Forelimb muscle (tissue), 1 donor: ENCODE data around the gene PSENEN. TPM values are rescaled to one million over a fixed set of nuclear protein-coding genes. Genes with fewer than 3 reads are reported as not detected.

Experiments used
- DNase-seq: peaks from one replicate; pipeline ENCODE4 v3.0.0-alpha.2; 2013; ENCODE audit warnings: low read depth
- polyA plus RNA-seq: library from polyadenylated mRNA; unstranded; fragments of 120-200 nt; gene quantifications from one replicate; pipeline ENCODE4 v1.2.1, GENCODE V29; 2013; ENCODE audit not compliant: insufficient read length

The PSENEN gene
- polyA plus RNA-seq, 1 donor, result 31.7 TPM

GRCh38 chr19:35773020-35773806 lies 27.8 kb downstream of the PSENEN start:
- no peak for DNase-seq

- no peak for DNase-seq
Measured at GRCh38 chr19:35774274-35775045, 29.0 kb downstream of the PSENEN start.

- DNase-seq, result no peak
Measured at GRCh38 chr19:35775046-35775297, 29.5 kb downstream of the PSENEN start.

- peak; percentile 88 for DNase-seq
Measured at GRCh38 chr19:35775298-35776101, 30.0 kb downstream of the PSENEN start, which contains the start of gene ARHGAP33. Gene ARHGAP33 (plus strand): TSS chr19:35775564. CDS start chr19:35775659, 95 bp downstream.

GRCh38 chr19:35776102-35776788 lies 30.8 kb downstream of the PSENEN start:
- no peak for DNase-seq

GRCh38 chr19:35777086-35777841 lies 31.8 kb downstream of the PSENEN start:
- DNase-seq, result no peak

- no peak for DNase-seq
Measured at GRCh38 chr19:35777961-35778360, 32.5 kb downstream of the PSENEN start.

- DNase-seq, result no peak
Measured at GRCh38 chr19:35779033-35779432, 33.6 kb downstream of the PSENEN start.

GRCh38 chr19:35780058-35780457 lies 34.6 kb downstream of the PSENEN start:
- DNase-seq, result no peak

- no peak for DNase-seq
Measured at GRCh38 chr19:35780717-35781116, 35.3 kb downstream of the PSENEN start.

GRCh38 chr19:35781650-35782049 lies 36.2 kb downstream of the PSENEN start:
- DNase-seq, result no peak

- DNase-seq, result no peak
Measured at GRCh38 chr19:35782589-35782988, 37.1 kb downstream of the PSENEN start.

GRCh38 chr19:35783469-35784434 lies 38.3 kb downstream of the PSENEN start:
- no peak for DNase-seq

GRCh38 chr19:35784503-35785338 lies 39.3 kb downstream of the PSENEN start:
- no peak for DNase-seq

GRCh38 chr19:35785339-35785627 lies 39.8 kb downstream of the PSENEN start:
- DNase-seq, result no peak

GRCh38 chr19:35786299-35787160 lies 41.1 kb downstream of the PSENEN start:
- DNase-seq, result no peak

- no peak for DNase-seq
Measured at GRCh38 chr19:35787227-35787799, 41.9 kb downstream of the PSENEN start.
